Measurements from ENCODE around the gene NFIX. TPM values are rescaled to one million over a fixed set of nuclear protein-coding genes. Genes with fewer than 3 reads are reported as not detected.

Gene NFIX
- total and polyA plus RNA-seq, 9 of the 15 experiments (the other 6 are each of a cell fraction or from before 2014, with no cell fraction given) = 0.28 to 26.8 (median 5.4) TPM

DNA sequence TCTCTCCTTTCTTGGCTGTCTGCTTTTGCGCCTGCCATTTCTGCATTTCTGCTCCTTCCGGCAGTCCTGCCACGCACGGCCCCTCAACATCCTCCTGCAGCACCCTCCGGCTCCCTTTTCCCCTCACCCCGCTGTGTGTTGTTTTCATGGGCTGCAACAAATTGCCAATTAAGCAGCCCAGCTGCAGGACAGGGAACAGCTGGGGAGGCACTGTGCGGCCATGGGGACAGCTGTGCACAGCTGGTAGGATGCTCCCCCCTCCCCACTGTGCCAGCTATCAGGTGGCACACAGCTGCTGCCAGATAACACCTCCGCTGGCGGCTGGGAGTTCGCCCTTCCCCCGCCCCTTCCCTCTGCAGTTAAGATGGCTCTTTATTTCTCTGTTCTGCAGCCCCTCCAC is 82.0 kb downstream of the NFIX start (continued):
- TF ChIP-seq, protein P1, sequence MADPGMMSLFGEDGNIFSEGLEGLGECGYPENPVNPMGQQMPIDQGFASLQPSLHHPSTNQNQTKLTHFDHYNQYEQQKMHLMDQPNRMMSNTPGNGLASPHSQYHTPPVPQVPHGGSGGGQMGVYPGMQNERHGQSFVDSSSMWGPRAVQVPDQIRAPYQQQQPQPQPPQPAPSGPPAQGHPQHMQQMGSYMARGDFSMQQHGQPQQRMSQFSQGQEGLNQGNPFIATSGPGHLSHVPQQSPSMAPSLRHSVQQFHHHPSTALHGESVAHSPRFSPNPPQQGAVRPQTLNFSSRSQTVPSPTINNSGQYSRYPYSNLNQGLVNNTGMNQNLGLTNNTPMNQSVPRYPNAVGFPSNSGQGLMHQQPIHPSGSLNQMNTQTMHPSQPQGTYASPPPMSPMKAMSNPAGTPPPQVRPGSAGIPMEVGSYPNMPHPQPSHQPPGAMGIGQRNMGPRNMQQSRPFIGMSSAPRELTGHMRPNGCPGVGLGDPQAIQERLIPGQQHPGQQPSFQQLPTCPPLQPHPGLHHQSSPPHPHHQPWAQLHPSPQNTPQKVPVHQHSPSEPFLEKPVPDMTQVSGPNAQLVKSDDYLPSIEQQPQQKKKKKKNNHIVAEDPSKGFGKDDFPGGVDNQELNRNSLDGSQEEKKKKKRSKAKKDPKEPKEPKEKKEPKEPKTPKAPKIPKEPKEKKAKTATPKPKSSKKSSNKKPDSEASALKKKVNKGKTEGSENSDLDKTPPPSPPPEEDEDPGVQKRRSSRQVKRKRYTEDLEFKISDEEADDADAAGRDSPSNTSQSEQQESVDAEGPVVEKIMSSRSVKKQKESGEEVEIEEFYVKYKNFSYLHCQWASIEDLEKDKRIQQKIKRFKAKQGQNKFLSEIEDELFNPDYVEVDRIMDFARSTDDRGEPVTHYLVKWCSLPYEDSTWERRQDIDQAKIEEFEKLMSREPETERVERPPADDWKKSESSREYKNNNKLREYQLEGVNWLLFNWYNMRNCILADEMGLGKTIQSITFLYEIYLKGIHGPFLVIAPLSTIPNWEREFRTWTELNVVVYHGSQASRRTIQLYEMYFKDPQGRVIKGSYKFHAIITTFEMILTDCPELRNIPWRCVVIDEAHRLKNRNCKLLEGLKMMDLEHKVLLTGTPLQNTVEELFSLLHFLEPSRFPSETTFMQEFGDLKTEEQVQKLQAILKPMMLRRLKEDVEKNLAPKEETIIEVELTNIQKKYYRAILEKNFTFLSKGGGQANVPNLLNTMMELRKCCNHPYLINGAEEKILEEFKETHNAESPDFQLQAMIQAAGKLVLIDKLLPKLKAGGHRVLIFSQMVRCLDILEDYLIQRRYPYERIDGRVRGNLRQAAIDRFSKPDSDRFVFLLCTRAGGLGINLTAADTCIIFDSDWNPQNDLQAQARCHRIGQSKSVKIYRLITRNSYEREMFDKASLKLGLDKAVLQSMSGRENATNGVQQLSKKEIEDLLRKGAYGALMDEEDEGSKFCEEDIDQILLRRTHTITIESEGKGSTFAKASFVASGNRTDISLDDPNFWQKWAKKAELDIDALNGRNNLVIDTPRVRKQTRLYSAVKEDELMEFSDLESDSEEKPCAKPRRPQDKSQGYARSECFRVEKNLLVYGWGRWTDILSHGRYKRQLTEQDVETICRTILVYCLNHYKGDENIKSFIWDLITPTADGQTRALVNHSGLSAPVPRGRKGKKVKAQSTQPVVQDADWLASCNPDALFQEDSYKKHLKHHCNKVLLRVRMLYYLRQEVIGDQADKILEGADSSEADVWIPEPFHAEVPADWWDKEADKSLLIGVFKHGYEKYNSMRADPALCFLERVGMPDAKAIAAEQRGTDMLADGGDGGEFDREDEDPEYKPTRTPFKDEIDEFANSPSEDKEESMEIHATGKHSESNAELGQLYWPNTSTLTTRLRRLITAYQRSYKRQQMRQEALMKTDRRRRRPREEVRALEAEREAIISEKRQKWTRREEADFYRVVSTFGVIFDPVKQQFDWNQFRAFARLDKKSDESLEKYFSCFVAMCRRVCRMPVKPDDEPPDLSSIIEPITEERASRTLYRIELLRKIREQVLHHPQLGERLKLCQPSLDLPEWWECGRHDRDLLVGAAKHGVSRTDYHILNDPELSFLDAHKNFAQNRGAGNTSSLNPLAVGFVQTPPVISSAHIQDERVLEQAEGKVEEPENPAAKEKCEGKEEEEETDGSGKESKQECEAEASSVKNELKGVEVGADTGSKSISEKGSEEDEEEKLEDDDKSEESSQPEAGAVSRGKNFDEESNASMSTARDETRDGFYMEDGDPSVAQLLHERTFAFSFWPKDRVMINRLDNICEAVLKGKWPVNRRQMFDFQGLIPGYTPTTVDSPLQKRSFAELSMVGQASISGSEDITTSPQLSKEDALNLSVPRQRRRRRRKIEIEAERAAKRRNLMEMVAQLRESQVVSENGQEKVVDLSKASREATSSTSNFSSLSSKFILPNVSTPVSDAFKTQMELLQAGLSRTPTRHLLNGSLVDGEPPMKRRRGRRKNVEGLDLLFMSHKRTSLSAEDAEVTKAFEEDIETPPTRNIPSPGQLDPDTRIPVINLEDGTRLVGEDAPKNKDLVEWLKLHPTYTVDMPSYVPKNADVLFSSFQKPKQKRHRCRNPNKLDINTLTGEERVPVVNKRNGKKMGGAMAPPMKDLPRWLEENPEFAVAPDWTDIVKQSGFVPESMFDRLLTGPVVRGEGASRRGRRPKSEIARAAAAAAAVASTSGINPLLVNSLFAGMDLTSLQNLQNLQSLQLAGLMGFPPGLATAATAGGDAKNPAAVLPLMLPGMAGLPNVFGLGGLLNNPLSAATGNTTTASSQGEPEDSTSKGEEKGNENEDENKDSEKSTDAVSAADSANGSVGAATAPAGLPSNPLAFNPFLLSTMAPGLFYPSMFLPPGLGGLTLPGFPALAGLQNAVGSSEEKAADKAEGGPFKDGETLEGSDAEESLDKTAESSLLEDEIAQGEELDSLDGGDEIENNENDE (IDR thresholded peaks at IDR 0.05; ENCODE audit: low read depth, low read length) = no peak
- TF ChIP-seq, protein P2, sequence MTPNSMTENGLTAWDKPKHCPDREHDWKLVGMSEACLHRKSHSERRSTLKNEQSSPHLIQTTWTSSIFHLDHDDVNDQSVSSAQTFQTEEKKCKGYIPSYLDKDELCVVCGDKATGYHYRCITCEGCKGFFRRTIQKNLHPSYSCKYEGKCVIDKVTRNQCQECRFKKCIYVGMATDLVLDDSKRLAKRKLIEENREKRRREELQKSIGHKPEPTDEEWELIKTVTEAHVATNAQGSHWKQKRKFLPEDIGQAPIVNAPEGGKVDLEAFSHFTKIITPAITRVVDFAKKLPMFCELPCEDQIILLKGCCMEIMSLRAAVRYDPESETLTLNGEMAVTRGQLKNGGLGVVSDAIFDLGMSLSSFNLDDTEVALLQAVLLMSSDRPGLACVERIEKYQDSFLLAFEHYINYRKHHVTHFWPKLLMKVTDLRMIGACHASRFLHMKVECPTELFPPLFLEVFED (CRISPR knock-in tag; conservative IDR thresholded peaks at IDR 0.05) = no peak
- TF ChIP-seq ZFP36 (IDR thresholded peaks at IDR 0.05; ENCODE audit: low read depth, low read length, partially characterized antibody) = no peak
- TF ChIP-seq, protein P3, sequence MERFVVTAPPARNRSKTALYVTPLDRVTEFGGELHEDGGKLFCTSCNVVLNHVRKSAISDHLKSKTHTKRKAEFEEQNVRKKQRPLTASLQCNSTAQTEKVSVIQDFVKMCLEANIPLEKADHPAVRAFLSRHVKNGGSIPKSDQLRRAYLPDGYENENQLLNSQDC (CRISPR knock-in tag; IDR thresholded peaks at IDR 0.05) = no peak
- peak; percentile 63 for TF ChIP-seq CBFA2T3 (IDR thresholded peaks at IDR 0.05)
- TF ChIP-seq ZNF212 (CRISPR knock-in tag; IDR thresholded peaks at IDR 0.05) = no peak
- TF ChIP-seq, protein P4, sequence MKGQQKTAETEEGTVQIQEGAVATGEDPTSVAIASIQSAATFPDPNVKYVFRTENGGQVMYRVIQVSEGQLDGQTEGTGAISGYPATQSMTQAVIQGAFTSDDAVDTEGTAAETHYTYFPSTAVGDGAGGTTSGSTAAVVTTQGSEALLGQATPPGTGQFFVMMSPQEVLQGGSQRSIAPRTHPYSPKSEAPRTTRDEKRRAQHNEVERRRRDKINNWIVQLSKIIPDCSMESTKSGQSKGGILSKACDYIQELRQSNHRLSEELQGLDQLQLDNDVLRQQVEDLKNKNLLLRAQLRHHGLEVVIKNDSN (CRISPR knock-in tag; IDR thresholded peaks at IDR 0.05) = 0 out of 2 replicates have a peak, but pooled peaks have one; percentile 20
